HEK293 (cell line): ENCODE measurements around the gene GAK.

Source experiments
- CTCF ChIA-PET: fragments of 350-600 bp; formaldehyde crosslinking; extraction: SDS; loops from one replicate; lab custom pipeline; 2021; ENCODE audit warnings: antibody characterized with exemption; lab: Yijun Ruan, JAX
- POLR2A ChIA-PET: fragments of 300-600 bp; formaldehyde crosslinking; extraction: SDS; loops from one replicate; lab custom pipeline; 2020; ENCODE audit warnings: antibody characterized with exemption, inconsistent platforms; lab: Yijun Ruan, JAX
- H3K27ac ChIP-seq: fragments of 200-500 bp; sonication (Bioruptor generic); 2 replicates; pipeline ENCODE4 v1.5.1; 2014; ENCODE audit warnings: low read depth, low read length, control low read depth, inconsistent platforms; ENCODE audit errors: extremely low read depth
- H3K36me3 ChIP-seq, 2 experiments: fragments of 200-500 bp in 1 of 2; sonication (Bioruptor generic) in 1 of 2; 1 replicate in 1 of 2; 2 replicates in 1 of 2; pipeline ENCODE4 v1.5.1; 2014 to 2017; ENCODE audit warnings: inconsistent platforms in 2 of 2, low read length in 2 of 2; ENCODE audit not compliant: control insufficient read depth in 2 of 2, insufficient read depth in 1 of 2
- H3K4me1 ChIP-seq: fragments of 200-500 bp; sonication (Bioruptor generic); 2 replicates; pipeline ENCODE4 v1.5.1; 2014; ENCODE audit warnings: mild to moderate bottlenecking, low read length, inconsistent platforms; ENCODE audit not compliant: control insufficient read depth, insufficient read depth
- H3K4me3 ChIP-seq: 2 replicates; pipeline ENCODE4 v1.5.1; 2011; ENCODE audit warnings: low read depth, mild to moderate bottlenecking, control low read depth, low read length, moderate library complexity
- H3K9me3 ChIP-seq: fragments of 200-500 bp; sonication (Bioruptor generic); 2 replicates; pipeline ENCODE4 v1.5.1; 2014; ENCODE audit warnings: low read depth, low read length, inconsistent platforms; ENCODE audit not compliant: control insufficient read depth, insufficient read depth
- AEBP2 ChIP-seq: fragments of 450-650 bp; formaldehyde crosslinking; IDR thresholded peaks from 2 replicates; pipeline ENCODE4 v1.5.1; 2016; ENCODE audit warnings: missing biosample characterization, missing genetic modification characterization, borderline replicate concordance
- ATF2 ChIP-seq: fragments of 450-650 bp; formaldehyde crosslinking; IDR thresholded peaks from 2 replicates; pipeline ENCODE4 v1.5.1; 2016; ENCODE audit warnings: missing biosample characterization, missing genetic modification characterization, low read depth
- ELK4 ChIP-seq: IDR thresholded peaks from 2 replicates; pipeline ENCODE4 v1.6.1; 2011; ENCODE audit warnings: mild to moderate bottlenecking, low read depth, low read length, borderline replicate concordance
- GLI2 ChIP-seq: fragments of 450-650 bp; formaldehyde crosslinking; IDR thresholded peaks from 2 replicates; pipeline ENCODE4; 2017; ENCODE audit warnings: missing biosample characterization, missing genetic modification characterization, low read depth, borderline replicate concordance
- HOXC10 ChIP-seq: sonication (generic); formaldehyde crosslinking; IDR thresholded peaks from 2 replicates; pipeline ENCODE4 v1.8.1; 2023; ENCODE audit warnings: mild to moderate bottlenecking, missing genetic modification reagents
- SP7 ChIP-seq: fragments of 450-650 bp; formaldehyde crosslinking; IDR thresholded peaks from 2 replicates; pipeline ENCODE4 v1.5.1; 2016; ENCODE audit warnings: missing biosample characterization, missing genetic modification characterization
- TCF7L2 ChIP-seq: IDR thresholded peaks from 2 replicates; pipeline ENCODE4 v1.6.1; 2011; ENCODE audit warnings: low read depth, mild to moderate bottlenecking, inconsistent platforms, low read length, moderate library complexity, borderline replicate concordance
- YY2 ChIP-seq: fragments of 450-650 bp; formaldehyde crosslinking; IDR thresholded peaks from 2 replicates; pipeline ENCODE4 v1.5.1; 2016; ENCODE audit warnings: missing biosample characterization, missing genetic modification characterization
- ZFP37 ChIP-seq: fragments of 450-650 bp; formaldehyde crosslinking; IDR thresholded peaks from 2 replicates; pipeline ENCODE4 v1.5.1; 2016; ENCODE audit warnings: missing biosample characterization, missing genetic modification characterization
- ZNF18 ChIP-seq: fragments of 450-650 bp; formaldehyde crosslinking; IDR thresholded peaks from 2 replicates; pipeline ENCODE4 v1.5.1; 2016; ENCODE audit warnings: missing biosample characterization, missing genetic modification characterization
- ZNF302 ChIP-seq: fragments of 450-650 bp; formaldehyde crosslinking; IDR thresholded peaks from 2 replicates; pipeline ENCODE4 v1.5.1; 2016; ENCODE audit warnings: missing biosample characterization, missing genetic modification characterization, low read depth
- ZNF350 ChIP-seq: fragments of 450-650 bp; formaldehyde crosslinking; IDR thresholded peaks from 2 replicates; pipeline ENCODE4 v1.5.0; 2017; ENCODE audit warnings: missing biosample characterization, mild to moderate bottlenecking, missing genetic modification characterization
- ZNF48 ChIP-seq: fragments of 450-650 bp; formaldehyde crosslinking; IDR thresholded peaks from 2 replicates; pipeline ENCODE4 v1.5.1; 2016; ENCODE audit warnings: missing biosample characterization, missing genetic modification characterization
- ZNF501 ChIP-seq: fragments of 450-650 bp; formaldehyde crosslinking; IDR thresholded peaks from 2 replicates; pipeline ENCODE4 v1.5.1; 2016; ENCODE audit warnings: missing biosample characterization, missing genetic modification characterization
- ZNF544 ChIP-seq: fragments of 450-650 bp; formaldehyde crosslinking; IDR thresholded peaks from 2 replicates; pipeline ENCODE4 v1.5.0; 2017; ENCODE audit warnings: missing biosample characterization, missing genetic modification characterization
- ZNF549 ChIP-seq: fragments of 450-650 bp; IDR thresholded peaks from 2 replicates; pipeline ENCODE4 v1.5.1; 2018; ENCODE audit warnings: missing biosample characterization, missing genetic modification characterization, mild to moderate bottlenecking, inconsistent platforms, moderate library complexity
- ZNF560 ChIP-seq: fragments of 450-650 bp; formaldehyde crosslinking; IDR thresholded peaks from 2 replicates; pipeline ENCODE4 v1.5.1; 2017; ENCODE audit warnings: missing biosample characterization, missing genetic modification characterization, borderline replicate concordance
- ZNF580 ChIP-seq: fragments of 450-650 bp; formaldehyde crosslinking; IDR thresholded peaks from 2 replicates; pipeline ENCODE4 v1.5.1; 2016; ENCODE audit warnings: missing biosample characterization, missing genetic modification characterization
- ZNF658 ChIP-seq: fragments of 450-650 bp; formaldehyde crosslinking; IDR thresholded peaks from 2 replicates; pipeline ENCODE4; 2016; ENCODE audit warnings: missing biosample characterization, missing genetic modification characterization
- ZNF692 ChIP-seq: fragments of 450-650 bp; formaldehyde crosslinking; IDR thresholded peaks from 2 replicates; pipeline ENCODE4 v1.5.1; 2016; ENCODE audit warnings: missing biosample characterization, missing genetic modification characterization
- ZNF785 ChIP-seq: fragments of 450-650 bp; formaldehyde crosslinking; IDR thresholded peaks from 2 replicates; pipeline ENCODE4 v1.5.1; 2016; ENCODE audit warnings: missing biosample characterization, missing genetic modification characterization
- ZNF843 ChIP-seq: fragments of 450-650 bp; formaldehyde crosslinking; IDR thresholded peaks from 2 replicates; pipeline ENCODE4 v1.5.1; 2016; ENCODE audit warnings: missing biosample characterization, missing genetic modification characterization

GAK gene

GRCh38 chr4:848307-848691, 83.8 kb downstream of the GAK start:
- no peak overlapping the region for H3K4me3 ChIP-seq
- H3K4me1 ChIP-seq: no peaks in the 10 kb centered on the region
- no peaks in the 10 kb centered on the region for H3K9me3 ChIP-seq
- TF ChIP-seq ZNF48 (tag by site-specific recombination) (no peak), HOXC10 (CRISPR knock-in tag) (no peak), GLI2 (tag by site-specific recombination) (no peak), ELK4 (no peak), ZNF302 (tag by site-specific recombination) (no peak), ZNF580 (tag by site-specific recombination) (no peak)
- TF ChIP-seq, all 188 proteins: peak for 0
- POLR2A ChIA-PET: interaction anchor here (1.1 kb wide), 1 partner anchor 18 kb away, joined by 4 read pairs; no protein-coding TSS in a partner anchor
- Histone ChIP-seq H3K36me3 (peaks cover 0 to 25% of the 10 kb centered on the region in 2 experiments; a peak in 1 of 3 replicates), H3K27ac (no peak overlapping the region)
- CTCF ChIA-PET: no interaction called here

GRCh38 chr4:845836-846251, 86.3 kb downstream of the GAK start:
- CTCF ChIA-PET: interaction anchor here (0.6 kb wide), 1 partner anchor 1013 kb away, joined by 4 read pairs; no protein-coding TSS in a partner anchor
- Histone ChIP-seq H3K9me3 (no peaks in the 10 kb centered on the region), H3K4me1 (no peaks in the 10 kb centered on the region), H3K4me3 (no peak overlapping the region), H3K27ac (no peak overlapping the region), H3K36me3 (peaks cover 0 to 20% of the 10 kb centered on the region in 2 experiments; a peak in 1 of 3 replicates)
- POLR2A ChIA-PET: interaction anchor here (0.5 kb wide), 1 partner anchor 1150 kb away, joined by 3 read pairs; no protein-coding TSS in a partner anchor
- TF ChIP-seq ZFP37 (tag by site-specific recombination) (no peak), ZNF544 (tag by site-specific recombination) (no peak), ATF2 (no peak)

GRCh38 chr4:845233-845835, 86.8 kb downstream of the GAK start:
- Histone ChIP-seq H3K4me3 (no peak overlapping the region), H3K9me3 (no peaks in the 10 kb centered on the region), H3K4me1 (no peaks in the 10 kb centered on the region), H3K27ac (no peak overlapping the region), H3K36me3 (peaks cover 0 to 18% of the 10 kb centered on the region in 2 experiments; a peak in 1 of 3 replicates)
- ChIA-PET CTCF (interaction anchor here (0.6 kb wide), 1 partner anchor 1014 kb away, joined by 4 read pairs; no protein-coding TSS in a partner anchor), POLR2A (no interaction called here)
- TF ChIP-seq ZNF843 (no peak), YY2 (tag by site-specific recombination) (no peak), TCF7L2 (no peak), ZNF560 (tag by site-specific recombination) (no peak), AEBP2 (tag by site-specific recombination) (no peak), SP7 (tag by site-specific recombination) (no peak), ZNF501 (no peak), ATF2 (no peak), ZNF692 (no peak), ZNF350 (tag by site-specific recombination) (no peak), ZNF549 (tag by site-specific recombination) (no peak), ZNF18 (tag by site-specific recombination) (no peak), ZNF658 (tag by site-specific recombination) (no peak), ZNF785 (tag by site-specific recombination) (no peak)
